HG03095 (cell line): ENCODE measurements around the gene TFPT.

Experiments used
- ATAC-seq: cut with Tn5 transposase; IDR thresholded peaks from one replicate; pipeline ENCODE4 v1.9.1; 2021; ENCODE audit warnings: moderate library complexity; ENCODE audit not compliant: unreplicated experiment

Gene TFPT

GRCh38 chr19:54081032-54081431 is 34.4 kb downstream of the TFPT start, which contains the start of gene TARM1:
TSS of gene TARM1 (minus strand) at chr19:54081365. CDS start at chr19:54081340, 25 bp downstream.
- ATAC-seq: no peak

DNA sequence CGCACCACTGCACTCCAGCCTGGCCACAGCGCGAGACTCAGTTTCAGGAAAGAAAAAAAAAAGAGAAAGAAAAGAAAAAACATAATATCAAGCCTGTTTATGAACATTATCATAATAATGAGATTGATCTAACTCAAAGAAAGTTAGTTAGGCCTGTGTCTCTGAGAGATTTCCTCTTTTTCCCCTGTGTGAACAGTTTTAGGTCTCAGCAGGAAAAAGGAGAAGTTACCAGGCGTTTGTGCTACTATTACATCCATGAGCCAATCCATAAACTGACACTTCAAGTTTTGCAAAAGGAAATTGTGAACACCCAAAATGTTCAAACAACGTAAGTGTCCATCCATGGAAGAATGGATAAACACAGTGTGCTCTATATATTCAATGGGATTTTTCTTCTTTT is 38.1 kb downstream of the TFPT start:
- no peak for ATAC-seq

- ATAC-seq: no peak
Measured at GRCh38 chr19:54074851-54075250, 40.6 kb downstream of the TFPT start.

DNA sequence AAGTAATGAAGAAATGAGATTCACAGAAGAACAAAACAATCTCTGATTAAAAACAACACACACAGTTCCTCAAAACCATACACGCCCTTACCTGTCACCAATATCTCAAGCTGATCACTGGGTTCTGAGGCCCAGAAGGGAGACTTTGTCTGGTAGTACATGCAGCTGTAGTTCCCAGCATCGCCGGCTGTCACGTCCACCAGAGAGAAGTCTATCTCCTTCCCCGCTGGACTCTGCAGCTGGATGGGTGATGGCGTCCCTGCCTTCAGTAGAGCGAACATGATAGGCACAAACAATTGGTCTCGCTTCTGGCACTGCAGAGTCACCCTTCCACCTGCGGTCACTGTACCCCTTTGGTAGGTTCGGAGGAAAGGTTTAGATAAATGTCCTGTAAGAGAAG is 41.6 kb downstream of the TFPT start:
- no peak for ATAC-seq

DNA sequence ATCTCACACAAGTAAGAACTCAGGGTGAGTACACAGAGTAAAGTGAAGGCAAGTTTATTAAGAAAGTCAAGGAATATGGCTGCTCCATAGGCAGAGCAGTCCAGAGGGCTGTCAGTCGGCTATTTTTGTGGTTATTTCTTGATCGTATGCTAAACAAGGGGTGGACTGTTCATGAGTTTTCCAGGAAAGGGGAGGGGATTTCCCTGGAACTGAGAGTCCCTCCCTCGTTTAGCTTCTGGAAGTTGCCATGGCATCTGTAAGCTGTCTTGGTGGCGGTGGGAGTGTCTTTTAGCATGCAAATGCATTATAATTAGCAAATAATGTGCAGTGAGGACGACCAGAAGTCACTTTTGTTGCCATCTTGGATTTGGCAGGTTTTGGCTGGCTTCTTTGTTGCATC is 46.0 kb downstream of the TFPT start:
- no peak for ATAC-seq

GRCh38 chr19:54063350-54064116 is 51.9 kb downstream of the TFPT start, which contains the start of gene VSTM1:
TSS of gene VSTM1 (minus strand) at chr19:54063897. CDS start at chr19:54063777, 120 bp downstream.
- no peak for ATAC-seq

GRCh38 chr19:54062643-54063042 is 52.8 kb downstream of the TFPT start:
- no peak for ATAC-seq
